LNCaP clone FGC (cell line): ENCODE measurements around the gene MAST4.

ENCODE experiments used
- DNase-seq: peaks from one replicate; pipeline ENCODE4 v3.0.0-alpha.2; 2011; ENCODE audit warnings: low read depth
- H3K4me3 ChIP-seq: 2 replicates; pipeline ENCODE4 v1.5.1; 2011; ENCODE audit warnings: mild to moderate bottlenecking, low read depth, low read length, control low read depth
- CTCF ChIP-seq: IDR thresholded peaks from 2 replicates; pipeline ENCODE4 v1.5.1; 2012; ENCODE audit warnings: mild to moderate bottlenecking; ENCODE audit not compliant: control insufficient read depth, insufficient read depth; ENCODE audit errors: extremely low read depth

The MAST4 gene

GRCh38 chr5:66869347-66869746 is 273.2 kb downstream of the MAST4 start:
- no peak for TF ChIP-seq CTCF

GRCh38 chr5:66870708-66871107 is 274.5 kb downstream of the MAST4 start:
- TF ChIP-seq CTCF = no peak
- no peak overlapping the region for H3K4me3 ChIP-seq
- no peak for DNase-seq

More at GRCh38 chr5:66869347-66869746, 273.2 kb downstream of the MAST4 start:
- DNase-seq = no peak
- no peak overlapping the region for H3K4me3 ChIP-seq

DNA sequence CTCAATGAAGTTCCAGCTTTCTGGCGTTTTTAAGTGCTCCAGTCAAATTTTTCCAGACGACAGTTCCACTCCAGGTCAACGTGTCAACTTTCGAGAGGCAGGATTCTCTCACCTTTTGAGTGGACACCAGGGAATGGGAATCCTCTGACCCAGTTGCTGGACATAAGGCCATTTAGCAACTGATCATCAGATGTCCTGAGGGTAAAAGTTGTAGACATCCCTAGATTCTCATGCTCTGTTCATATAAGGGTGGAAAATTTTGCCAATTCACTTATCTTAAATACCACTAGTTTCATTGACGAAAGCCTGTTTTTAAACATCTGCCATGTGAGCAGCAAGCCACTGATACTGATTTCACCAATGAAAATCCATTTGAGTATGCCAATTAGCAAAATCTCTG is 275.5 kb downstream of the MAST4 start:
- DNase-seq = no peak

GRCh38 chr5:66872736-66873331 is 276.6 kb downstream of the MAST4 start:
- no peak overlapping the region for H3K4me3 ChIP-seq
- DNase-seq = no peak
- TF ChIP-seq CTCF = no peak

More for the DNA sequence above, 275.5 kb downstream of the MAST4 start:
- TF ChIP-seq CTCF = no peak
- no peak overlapping the region for H3K4me3 ChIP-seq

- TF ChIP-seq CTCF = no peak
- DNase-seq = no peak
- H3K4me3 ChIP-seq = no peak overlapping the region
Measured at GRCh38 chr5:66874004-66874403, 277.8 kb downstream of the MAST4 start.

DNA sequence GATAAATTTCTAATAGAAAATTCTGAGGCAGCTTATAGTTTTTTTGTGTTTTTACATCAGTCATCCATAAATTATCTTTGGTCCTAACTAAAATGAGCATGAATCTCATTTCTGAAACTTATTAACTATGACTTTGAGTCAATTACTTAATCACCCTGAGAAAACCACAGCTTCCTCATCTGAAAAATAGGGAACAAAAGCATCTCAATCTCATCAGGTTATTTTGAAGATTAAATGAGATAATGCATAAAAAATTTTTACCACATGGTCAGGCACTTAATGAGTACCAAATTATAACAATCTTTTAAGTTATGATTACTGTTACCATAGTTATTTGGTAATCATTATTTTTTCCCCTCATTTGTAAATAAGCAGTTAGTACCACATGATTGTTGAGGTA is 279.1 kb downstream of the MAST4 start:
- no peak overlapping the region for H3K4me3 ChIP-seq
- no peak for DNase-seq
- no peak for TF ChIP-seq CTCF

DNA sequence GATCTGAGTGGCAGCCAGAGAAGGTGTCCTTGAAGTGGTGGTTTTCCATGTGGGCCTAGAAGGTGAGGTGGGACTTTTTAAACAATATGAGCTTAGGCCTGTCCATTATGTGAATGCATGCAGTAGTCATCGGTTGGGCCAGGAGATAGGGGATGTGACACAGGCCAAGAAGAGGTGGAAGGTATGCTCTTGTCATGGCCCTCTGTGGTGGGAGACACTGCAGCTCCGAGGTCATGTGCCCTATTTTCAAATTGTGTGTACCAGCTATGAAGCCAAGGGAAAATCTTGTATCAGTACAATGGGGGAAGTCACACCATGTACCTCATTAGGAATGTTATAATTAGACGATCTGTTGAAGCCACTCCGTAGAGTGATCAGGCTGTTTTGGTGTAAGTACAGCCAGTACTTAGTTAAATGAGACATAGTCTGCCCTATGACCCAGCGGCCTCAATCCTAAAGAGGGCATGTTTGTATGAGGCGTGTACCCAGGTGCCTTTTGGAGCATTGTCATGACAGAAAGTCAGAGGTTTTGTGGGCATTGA is 280.1 kb downstream of the MAST4 start:
- no peak for TF ChIP-seq CTCF
- no peak overlapping the region for H3K4me3 ChIP-seq
- DNase-seq = no peak
